ENCODE data around the gene TENM4. TPM values are rescaled to one million over a fixed set of nuclear protein-coding genes. Genes with fewer than 3 reads are reported as not detected.

The TENM4 gene
- total RNA-seq, 4 donors from 2014 or later, result 0.02 to 0.82 (median 0.23) TPM

GRCh38 chr11:79417069-79417920 lies 23.5 kb downstream of the TENM4 start:
- DNase-seq (no peak), ATAC-seq (no peak)
- intact Hi-C loops (cut with DNase I; ENCODE audit: low total_unique reads), result no loop called here
- Histone ChIP-seq H3K36me3 (no peaks in the 10 kb centered on the region), H3K27ac (no peak overlapping the region), H3K27me3 (peaks cover 0 to 5% (median 0%) of the 10 kb centered on the region in 3 donors), H3K9me3 (no peaks in the 10 kb centered on the region), H3K4me1 (peaks cover 7 to 8% of the 10 kb centered on the region in 2 donors), H3K4me3 (no peak overlapping the region)
- in situ Hi-C loops (cut with MboI; ENCODE audit: low sequenced_read_pairs in 4 of 4), result no loop called here
- TF ChIP-seq CTCF (IDR thresholded peaks at IDR 0.05 in 4 of 5, conservative IDR thresholded peaks at IDR 0.05 in 1 of 5) (no peak), POLR2A (IDR thresholded peaks at IDR 0.05) (no peak)

- H3K4me1 ChIP-seq, result peaks cover 7 to 8% of the 10 kb centered on the region in 2 donors
- DNase-seq (no peak), ATAC-seq (no peak)
- H3K27ac ChIP-seq, result no peak overlapping the region
- H3K9me3 ChIP-seq, result no peaks in the 10 kb centered on the region
- intact Hi-C loops (cut with DNase I; ENCODE audit: low total_unique reads), result no loop called here
- no peak overlapping the region for H3K4me3 ChIP-seq
- no peaks in the 10 kb centered on the region for H3K36me3 ChIP-seq
- in situ Hi-C loops (cut with MboI; ENCODE audit: low sequenced_read_pairs in 4 of 4), result no loop called here
- H3K27me3 ChIP-seq, result peaks cover 0 to 5% (median 0%) of the 10 kb centered on the region in 3 donors
- TF ChIP-seq CTCF (IDR thresholded peaks at IDR 0.05 in 4 of 5, conservative IDR thresholded peaks at IDR 0.05 in 1 of 5), result no peak
- no peak for TF ChIP-seq POLR2A (IDR thresholded peaks at IDR 0.05)
These were observed 24.9 kb downstream of the TENM4 start for GRCh38 chr11:79415912-79416311.

- in situ Hi-C loops (cut with MboI; ENCODE audit: low sequenced_read_pairs in 4 of 4), result no loop called here
- Histone ChIP-seq H3K4me1 (peaks cover 7 to 8% of the 10 kb centered on the region in 2 donors), H3K4me3 (no peak overlapping the region), H3K27me3 (peaks cover 0 to 4% (median 0%) of the 10 kb centered on the region in 3 donors), H3K9me3 (no peaks in the 10 kb centered on the region), H3K36me3 (no peaks in the 10 kb centered on the region), H3K27ac (no peak overlapping the region)
- DNase-seq (no peak), ATAC-seq (no peak)
- TF ChIP-seq POLR2A (IDR thresholded peaks at IDR 0.05), result no peak
- TF ChIP-seq CTCF (IDR thresholded peaks at IDR 0.05 in 4 of 5, conservative IDR thresholded peaks at IDR 0.05 in 1 of 5), result no peak
- intact Hi-C loops (cut with DNase I; ENCODE audit: low total_unique reads), result no loop called here
These were observed 25.4 kb downstream of the TENM4 start for GRCh38 chr11:79415411-79415810.

GRCh38 chr11:79414644-79415317 lies 26.0 kb downstream of the TENM4 start:
- intact Hi-C loops (cut with DNase I; ENCODE audit: low total_unique reads), result no loop called here
- in situ Hi-C loops (cut with MboI; ENCODE audit: low sequenced_read_pairs in 4 of 4), result no loop called here
- no peak overlapping the region for H3K27ac ChIP-seq

More at GRCh38 chr11:79414644-79415317, 26.0 kb downstream of the TENM4 start:
- no peaks in the 10 kb centered on the region for H3K36me3 ChIP-seq
- DNase-seq (no peak), ATAC-seq (no peak)
- no peaks in the 10 kb centered on the region for H3K27me3 ChIP-seq
- TF ChIP-seq CTCF (IDR thresholded peaks at IDR 0.05 in 4 of 5, conservative IDR thresholded peaks at IDR 0.05 in 1 of 5), result no peak
- TF ChIP-seq POLR2A (IDR thresholded peaks at IDR 0.05), result no peak
- H3K4me1 ChIP-seq, result peaks cover 7 to 8% of the 10 kb centered on the region in 2 donors
- H3K9me3 ChIP-seq, result no peaks in the 10 kb centered on the region
- no peak overlapping the region for H3K4me3 ChIP-seq

All from gastrocnemius medialis (tissue), 4 donors.